Karpas-422 (cell line): ENCODE results near the gene DOCK11. TPM values are rescaled to one million over a fixed set of nuclear protein-coding genes. Genes with fewer than 3 reads are reported as not detected.

ENCODE experiments used
- DNase-seq: peaks from one replicate; pipeline ENCODE4 v3.0.0-alpha.2; 2015
- H2AFZ ChIP-seq: fragments of 200-600 bp; sonication (generic); 2 replicates; pipeline ENCODE4 v1.6.1; 2014; ENCODE audit warnings: antibody characterized with exemption, low read length, mixed read lengths
- H3K27ac ChIP-seq: fragments of 200-600 bp; sonication (generic); 2 replicates; pipeline ENCODE4 v1.5.1; 2014; ENCODE audit warnings: mild to moderate bottlenecking, low read length, moderate library complexity
- H3K27me3 ChIP-seq: fragments of 200-600 bp; sonication (generic); 2 replicates; pipeline ENCODE4 v1.6.1; 2014; ENCODE audit warnings: low read length, mixed read lengths
- H3K36me3 ChIP-seq: fragments of 200-600 bp; sonication (generic); 2 replicates; pipeline ENCODE4 v1.6.1; 2014; ENCODE audit warnings: low read length, mixed read lengths; ENCODE audit not compliant: insufficient read depth
- H3K4me1 ChIP-seq: fragments of 200-600 bp; sonication (generic); 2 replicates; pipeline ENCODE4 v1.6.1; 2014; ENCODE audit warnings: mild to moderate bottlenecking, low read length, mixed read lengths
- H3K4me2 ChIP-seq: fragments of 200-600 bp; sonication (generic); 2 replicates; pipeline ENCODE4 v1.6.1; 2014; ENCODE audit warnings: low read length, low read depth, mild to moderate bottlenecking; ENCODE audit not compliant: poor library complexity, severe bottlenecking
- H3K4me3 ChIP-seq: fragments of 200-600 bp; sonication (generic); 2 replicates; pipeline ENCODE4 v1.5.1; 2014; ENCODE audit warnings: mild to moderate bottlenecking, antibody characterized with exemption, low read length, mixed read lengths
- H3K79me2 ChIP-seq: fragments of 200-600 bp; sonication (generic); 2 replicates; pipeline ENCODE4 v1.6.1; 2014; ENCODE audit warnings: mild to moderate bottlenecking, low read length, mixed read lengths
- H3K9ac ChIP-seq: fragments of 200-600 bp; sonication (generic); 2 replicates; pipeline ENCODE4 v1.6.0; 2014; ENCODE audit warnings: low read length
- H3K9me2 ChIP-seq: fragments of 200-600 bp; sonication (generic), shearing (Covaris generic); replicated peaks from 2 replicates; pipeline ENCODE4 v1.6.0; 2014; ENCODE audit warnings: mild to moderate bottlenecking, low read length, moderate library complexity; ENCODE audit not compliant: insufficient read depth
- H3K9me3 ChIP-seq: fragments of 300-700, 200-600 bp; sonication (generic); 2 replicates; pipeline ENCODE4 v1.6.1; 2014; ENCODE audit warnings: low read length, mixed read lengths
- H4K20me1 ChIP-seq: fragments of 200-600 bp; sonication (generic); 2 replicates; pipeline ENCODE4 v1.6.1; 2014; ENCODE audit warnings: mild to moderate bottlenecking, antibody characterized with exemption, low read length, low read depth; ENCODE audit not compliant: insufficient read depth
- total RNA-seq: library from RNA; depleted of rRNA; stranded (reverse); fragments of >200 nt; shearing (Covaris generic); gene quantifications from 2 replicates; pipeline ENCODE4 v1.2.3, GENCODE V29; 2014; ENCODE audit warnings: low replicate concordance

Gene DOCK11
- total RNA-seq, 1 experiment from 2014 or later: 70.5 TPM

GRCh38 chrX:118506805-118507480, 11.3 kb downstream of the DOCK11 start:
- no peaks in the 10 kb centered on the region for H4K20me1 ChIP-seq
- peaks cover 90% of the 10 kb centered on the region for H3K79me2 ChIP-seq
- no peaks in the 10 kb centered on the region for H3K36me3 ChIP-seq

GRCh38 chrX:118507766-118508165, 12.2 kb downstream of the DOCK11 start:
- DNase-seq: no peak
- Histone ChIP-seq H3K9me2 (no peaks in the 10 kb centered on the region), H3K4me1 (no peaks in the 10 kb centered on the region), H3K4me2 (no peak overlapping the region), H3K9me3 (no peaks in the 10 kb centered on the region), H3K79me2 (peaks cover 84% of the 10 kb centered on the region), H3K4me3 (no peak overlapping the region), H3K9ac (no peak overlapping the region), H3K36me3 (no peaks in the 10 kb centered on the region), H4K20me1 (no peaks in the 10 kb centered on the region), H2AFZ (no peak overlapping the region), H3K27me3 (no peaks in the 10 kb centered on the region), H3K27ac (no peak overlapping the region)

More at GRCh38 chrX:118506805-118507480, 11.3 kb downstream of the DOCK11 start:
- DNase-seq: no peak
- Histone ChIP-seq H3K4me1 (peaks cover 2% of the 10 kb centered on the region), H3K27ac (no peak overlapping the region), H3K27me3 (no peaks in the 10 kb centered on the region), H3K4me2 (no peak overlapping the region), H2AFZ (no peak overlapping the region), H3K9me2 (no peaks in the 10 kb centered on the region), H3K9me3 (no peaks in the 10 kb centered on the region), H3K9ac (no peak overlapping the region), H3K4me3 (no peak overlapping the region)

- H3K27ac ChIP-seq: no peak overlapping the region
- peaks cover 84% of the 10 kb centered on the region for H3K79me2 ChIP-seq
- H3K9me3 ChIP-seq: no peaks in the 10 kb centered on the region
- H4K20me1 ChIP-seq: no peaks in the 10 kb centered on the region
- no peaks in the 10 kb centered on the region for H3K27me3 ChIP-seq
- DNase-seq: no peak
- H3K4me1 ChIP-seq: no peaks in the 10 kb centered on the region
- no peak overlapping the region for H2AFZ ChIP-seq
- no peaks in the 10 kb centered on the region for H3K36me3 ChIP-seq
- no peak overlapping the region for H3K4me2 ChIP-seq
- H3K9me2 ChIP-seq: no peaks in the 10 kb centered on the region
- no peak overlapping the region for H3K9ac ChIP-seq
- H3K4me3 ChIP-seq: no peak overlapping the region
These were observed 12.6 kb downstream of the DOCK11 start for GRCh38 chrX:118508221-118508620.

GRCh38 chrX:118508635-118509034, 13.0 kb downstream of the DOCK11 start:
- no peaks in the 10 kb centered on the region for H3K9me3 ChIP-seq
- H3K4me2 ChIP-seq: no peak overlapping the region
- H3K9me2 ChIP-seq: no peaks in the 10 kb centered on the region
- H3K27ac ChIP-seq: no peak overlapping the region
- no peaks in the 10 kb centered on the region for H3K27me3 ChIP-seq
- no peak overlapping the region for H3K4me3 ChIP-seq
- H4K20me1 ChIP-seq: no peaks in the 10 kb centered on the region
- H3K4me1 ChIP-seq: no peaks in the 10 kb centered on the region
- H3K9ac ChIP-seq: no peak overlapping the region
- no peaks in the 10 kb centered on the region; the same call in 1 of the 2 replicates for H3K36me3 ChIP-seq
- H3K79me2 ChIP-seq: peaks cover 84% of the 10 kb centered on the region
- no peak overlapping the region for H2AFZ ChIP-seq
- no peak for DNase-seq

GRCh38 chrX:118510111-118510510, 14.5 kb downstream of the DOCK11 start:
- DNase-seq: no peak
- Histone ChIP-seq H3K4me3 (no peak overlapping the region), H3K4me2 (no peak overlapping the region), H3K9me2 (no peaks in the 10 kb centered on the region), H3K4me1 (no peaks in the 10 kb centered on the region), H3K9ac (no peak overlapping the region), H3K79me2 (peaks cover 83% of the 10 kb centered on the region), H3K27ac (no peak overlapping the region), H2AFZ (no peak overlapping the region), H3K9me3 (no peaks in the 10 kb centered on the region), H4K20me1 (no peaks in the 10 kb centered on the region), H3K36me3 (no peaks in the 10 kb centered on the region; the same call in 1 of the 2 replicates), H3K27me3 (no peaks in the 10 kb centered on the region)

GRCh38 chrX:118513120-118513898, 17.7 kb downstream of the DOCK11 start:
- Histone ChIP-seq H3K9ac (no peak overlapping the region), H3K79me2 (peaks cover 78% of the 10 kb centered on the region), H2AFZ (no peak overlapping the region), H3K4me2 (no peak overlapping the region), H3K27me3 (no peaks in the 10 kb centered on the region), H3K9me3 (no peaks in the 10 kb centered on the region), H4K20me1 (no peaks in the 10 kb centered on the region), H3K4me3 (no peak overlapping the region), H3K36me3 (no peaks in the 10 kb centered on the region; the same call in 1 of the 2 replicates), H3K4me1 (peaks cover 12% of the 10 kb centered on the region), H3K27ac (no peak overlapping the region), H3K9me2 (no peaks in the 10 kb centered on the region)
- DNase-seq: no peak

- DNase-seq: peak; percentile 52
- H4K20me1 ChIP-seq: no peaks in the 10 kb centered on the region
- no peaks in the 10 kb centered on the region for H3K36me3 ChIP-seq
- no peak overlapping the region for H3K4me3 ChIP-seq
- H3K27ac ChIP-seq: peak overlapping the region; percentile 39; the same call in 1 of the 2 replicates
- H3K27me3 ChIP-seq: no peaks in the 10 kb centered on the region
- H3K4me2 ChIP-seq: peak overlapping the region; percentile 2
- peaks cover 73% of the 10 kb centered on the region for H3K79me2 ChIP-seq
- peaks cover 31% of the 10 kb centered on the region for H3K4me1 ChIP-seq
- H3K9ac ChIP-seq: no peak overlapping the region
- no peaks in the 10 kb centered on the region for H3K9me3 ChIP-seq
- H3K9me2 ChIP-seq: no peaks in the 10 kb centered on the region
- no peak overlapping the region for H2AFZ ChIP-seq
These were observed 24.0 kb downstream of the DOCK11 start for GRCh38 chrX:118519411-118520215.
